ENCODE measurements around the gene PARP11.

- TF ChIP-seq CTCF (conservative IDR thresholded peaks at IDR 0.05 in 1 of 2, IDR thresholded peaks at IDR 0.05 in 1 of 2; ENCODE audit: extremely low read depth in 1 of 2, insufficient read depth in 1 of 2, low read depth in 1 of 2, low read length in 2 of 2) (no peak), EZH2 (IDR thresholded peaks at IDR 0.05; ENCODE audit: borderline replicate concordance, low read length) (no peak)
Observed at GRCh38 chr12:3792623-3793288, 80.4 kb downstream of the PARP11 start.

Measured in mammary epithelial cell (primary cell).